Measurements from ENCODE around the gene PXYLP1.

Gene PXYLP1

GRCh38 chr3:141253326-141253725, 21.7 kb downstream of the PXYLP1 start:
- no peak for DNase-seq

- no peak for DNase-seq
These were observed 22.2 kb downstream of the PXYLP1 start for GRCh38 chr3:141253811-141254210.

GRCh38 chr3:141255137-141255845, 23.7 kb downstream of the PXYLP1 start:
- DNase-seq = no peak

- no peak for DNase-seq
These were observed 24.2 kb downstream of the PXYLP1 start for GRCh38 chr3:141255846-141256261.

GRCh38 chr3:141256820-141257219, 25.2 kb downstream of the PXYLP1 start:
- DNase-seq = no peak

GRCh38 chr3:141257961-141258360, 26.3 kb downstream of the PXYLP1 start:
- DNase-seq = no peak

- DNase-seq = no peak
These were observed 27.3 kb downstream of the PXYLP1 start for GRCh38 chr3:141258973-141259372.

- DNase-seq = no peak
These were observed 28.4 kb downstream of the PXYLP1 start for GRCh38 chr3:141259821-141260629.

GRCh38 chr3:141260630-141260927, 29.0 kb downstream of the PXYLP1 start:
- DNase-seq = no peak

- DNase-seq = no peak
These were observed 30.1 kb downstream of the PXYLP1 start for GRCh38 chr3:141261472-141262307.

- DNase-seq = no peak
These were observed 30.7 kb downstream of the PXYLP1 start for GRCh38 chr3:141262308-141262705.

GRCh38 chr3:141266186-141266585, 34.6 kb downstream of the PXYLP1 start:
- no peak for DNase-seq

GRCh38 chr3:141266797-141267555, 35.4 kb downstream of the PXYLP1 start:
- DNase-seq = peak; percentile 39

GRCh38 chr3:141267629-141268028, 36.0 kb downstream of the PXYLP1 start:
- no peak for DNase-seq

GRCh38 chr3:141268306-141268705, 36.7 kb downstream of the PXYLP1 start:
- DNase-seq = no peak

- DNase-seq = no peak
These were observed 37.2 kb downstream of the PXYLP1 start for GRCh38 chr3:141268791-141269190.

- no peak for DNase-seq
These were observed 38.3 kb downstream of the PXYLP1 start for GRCh38 chr3:141269961-141270360.

GRCh38 chr3:141271279-141272030, 39.8 kb downstream of the PXYLP1 start:
- DNase-seq = no peak

- no peak for DNase-seq
These were observed 41.5 kb downstream of the PXYLP1 start for GRCh38 chr3:141272906-141273662.

GRCh38 chr3:141273700-141274410, 42.2 kb downstream of the PXYLP1 start:
- DNase-seq = no peak

Measured in activated effector memory CD4-positive, alpha-beta T cell treated with Interleukin-2 at 50 U/mL for 16 hours (primary cell).